Trophoblast cell (in vitro differentiated cells and primary cell): ENCODE measurements around the gene UVRAG.

Experiments
- DNase-seq, 2 donors: peaks; one replicate each; pipeline ENCODE4 v3.0.0-alpha.2; 2016
- H2AFZ ChIP-seq: 2 replicates; pipeline ENCODE4 v1.6.1; 2013; ENCODE audit warnings: low read length, moderate library complexity, mild to moderate bottlenecking; ENCODE audit not compliant: insufficient read depth, poor library complexity
- H2AK5ac ChIP-seq: 2 replicates; pipeline ENCODE4 v1.6.1; 2013; ENCODE audit warnings: mild to moderate bottlenecking, low read length
- H2BK120ac ChIP-seq: 2 replicates; pipeline ENCODE4 v1.6.1; 2013; ENCODE audit warnings: low read length, mild to moderate bottlenecking, moderate library complexity; ENCODE audit not compliant: insufficient read depth, poor library complexity
- H2BK12ac ChIP-seq: 2 replicates; pipeline ENCODE4 v1.6.1; 2013; ENCODE audit warnings: mild to moderate bottlenecking, low read length, moderate library complexity
- H2BK5ac ChIP-seq: 2 replicates; pipeline ENCODE4 v1.6.1; 2013; ENCODE audit warnings: low read length, low read depth, moderate library complexity, mild to moderate bottlenecking; ENCODE audit not compliant: poor library complexity
- H3K14ac ChIP-seq: 2 replicates; pipeline ENCODE4 v1.6.1; 2013; ENCODE audit warnings: mild to moderate bottlenecking, low read length
- H3K18ac ChIP-seq: 2 replicates; pipeline ENCODE4 v1.6.1; 2013; ENCODE audit warnings: mild to moderate bottlenecking, low read length
- H3K23ac ChIP-seq: 2 replicates; pipeline ENCODE4 v1.6.1; 2013; ENCODE audit warnings: low read length
- H3K27ac ChIP-seq: 2 replicates; pipeline ENCODE4 v1.5.1; 2013; ENCODE audit warnings: low read depth, mild to moderate bottlenecking, inconsistent platforms, low read length, moderate library complexity
- H3K27me3 ChIP-seq: 2 replicates; pipeline ENCODE4 v1.6.1; 2013; ENCODE audit warnings: inconsistent platforms, mild to moderate bottlenecking, low read length, moderate library complexity; ENCODE audit not compliant: insufficient read depth
- H3K36me3 ChIP-seq, 2 experiments: 1 replicate in 1 of 2; 2 replicates in 1 of 2; pipeline ENCODE4 v1.6.1; 2013; ENCODE audit warnings: low read length in 2 of 2, mild to moderate bottlenecking in 2 of 2, moderate library complexity in 1 of 2; ENCODE audit not compliant: insufficient read depth in 2 of 2, control insufficient read depth in 1 of 2
- H3K4ac ChIP-seq: 2 replicates; pipeline ENCODE4 v1.6.1; 2013; ENCODE audit warnings: low read depth, mild to moderate bottlenecking, low read length, moderate library complexity
- H3K4me1 ChIP-seq, 2 experiments: 1 replicate in 1 of 2; 2 replicates in 1 of 2; pipeline ENCODE4 v1.6.1; 2013; ENCODE audit warnings: low read length in 2 of 2, mild to moderate bottlenecking in 2 of 2, moderate library complexity in 1 of 2; ENCODE audit not compliant: insufficient read depth in 2 of 2, control insufficient read depth in 1 of 2
- H3K4me2 ChIP-seq: 2 replicates; pipeline ENCODE4 v1.6.1; 2013; ENCODE audit warnings: inconsistent platforms, mild to moderate bottlenecking, low read length, moderate library complexity
- H3K4me3 ChIP-seq: 2 replicates; pipeline ENCODE4 v1.5.1; 2013; ENCODE audit warnings: mild to moderate bottlenecking, low read depth, low read length, inconsistent platforms
- H3K79me1 ChIP-seq: one replicate; pipeline ENCODE4 v1.6.1; 2013; ENCODE audit warnings: low read length
- H3K79me2 ChIP-seq: 2 replicates; pipeline ENCODE4 v1.6.1; 2013; ENCODE audit warnings: low read length, mild to moderate bottlenecking; ENCODE audit not compliant: control insufficient read depth, insufficient read depth, poor library complexity
- H3K9ac ChIP-seq: 2 replicates; pipeline ENCODE4 v1.6.1; 2013; ENCODE audit warnings: mild to moderate bottlenecking, low read length
- H3K9me3 ChIP-seq: 2 replicates; pipeline ENCODE4 v1.6.1; 2013; ENCODE audit warnings: low read depth, mild to moderate bottlenecking, control low read depth, inconsistent platforms, low read length; ENCODE audit not compliant: insufficient read depth
- H4K12ac ChIP-seq: 2 replicates; pipeline ENCODE4 v1.6.1; 2013; ENCODE audit warnings: low read depth, mild to moderate bottlenecking, low read length, moderate library complexity
- H4K8ac ChIP-seq: 2 replicates; pipeline ENCODE4 v1.6.1; 2013; ENCODE audit warnings: low read depth, mild to moderate bottlenecking, low read length, moderate library complexity
- H4K91ac ChIP-seq: one replicate; pipeline ENCODE4 v1.6.1; 2013; ENCODE audit warnings: low read depth, mild to moderate bottlenecking, low read length, moderate library complexity
- WGBS: extraction: QIAGEN DNeasy Blood & Tissue Kit; methylation state at CpG from one replicate; pipeline ENCODE4 v1.1.7; 2013; ENCODE audit warnings: missing lambda C conversion rate; ENCODE audit not compliant: insufficient read length, insufficient coverage; ENCODE audit errors: extremely low coverage; 5-methylcytosine and 5-hydroxymethylcytosine counted together

The UVRAG gene

DNA sequence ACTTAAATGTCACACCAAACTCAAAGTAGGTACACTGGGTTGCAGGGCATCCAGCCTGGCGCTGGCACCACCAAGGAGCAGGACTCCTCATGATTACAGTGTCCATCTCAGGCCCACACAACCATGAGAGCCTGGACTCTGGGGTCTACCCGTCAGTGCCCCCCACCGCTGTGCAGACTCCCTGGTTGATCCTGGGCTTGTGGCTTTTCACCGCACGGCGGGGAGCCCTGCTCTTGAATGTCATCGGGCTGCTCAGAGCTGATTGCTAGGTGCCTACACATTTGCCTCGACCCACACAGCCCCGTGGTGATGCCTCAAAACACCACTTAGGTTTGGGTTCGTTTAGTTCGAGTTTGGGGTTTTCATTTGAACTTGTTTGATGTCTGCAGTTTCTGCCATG, 328.3 kb downstream of the UVRAG start:
- Histone ChIP-seq H2BK120ac (no peak overlapping the region), H2AK5ac (no peak overlapping the region), H3K79me2 (no peaks in the 10 kb centered on the region), H3K14ac (no peak overlapping the region), H3K4me3 (no peak overlapping the region), H3K18ac (no peak overlapping the region), H2AFZ (no peak overlapping the region), H4K91ac (no peak overlapping the region), H3K23ac (no peak overlapping the region), H4K12ac (no peak overlapping the region), H3K9me3 (peaks cover 1% of the 10 kb centered on the region), H3K9ac (no peak overlapping the region), H2BK12ac (no peak overlapping the region), H3K79me1 (no peaks in the 10 kb centered on the region), H3K4ac (no peak overlapping the region), H3K36me3 (peaks cover 8 to 11% of the 10 kb centered on the region in 2 experiments), H3K27ac (no peak overlapping the region), H2BK5ac (no peak overlapping the region), H3K4me2 (no peak overlapping the region), H3K27me3 (no peaks in the 10 kb centered on the region), H3K4me1 (peaks cover under 1 to 1% of the 10 kb centered on the region in 2 experiments), H4K8ac (no peak overlapping the region)
- no peak for DNase-seq
- no CpG with 5 or more reads among the region's 11 CpGs for WGBS

DNA sequence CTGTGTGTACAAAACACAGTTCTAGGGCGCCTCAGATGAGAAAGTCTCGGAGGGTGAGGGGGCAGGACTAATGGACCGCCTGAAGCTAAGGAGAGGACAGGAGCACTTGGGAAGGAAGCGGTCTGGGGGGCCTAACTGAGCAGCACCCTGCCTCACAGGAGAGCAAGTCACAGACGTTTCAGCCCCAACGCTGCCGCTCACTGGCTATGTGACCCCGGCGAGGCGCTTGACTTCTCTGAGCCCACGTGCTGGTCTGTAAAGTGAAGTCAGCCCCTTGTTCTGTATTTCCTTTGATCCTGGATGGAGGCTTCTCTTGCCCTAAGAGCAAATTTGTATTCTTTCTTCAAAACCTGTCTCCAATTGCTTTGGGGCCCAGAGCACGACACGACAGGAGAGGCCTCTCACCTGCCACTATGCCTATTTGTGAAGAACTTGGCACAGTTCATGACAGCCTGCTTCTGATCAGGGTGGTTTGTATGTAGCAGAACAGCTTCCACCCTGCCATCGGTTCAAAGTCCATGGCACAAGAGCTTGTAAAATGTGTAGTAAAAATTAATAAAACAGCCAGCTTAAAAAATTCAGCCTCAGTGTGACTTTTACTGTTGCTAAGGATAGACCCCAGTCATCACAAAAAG, 332.2 kb downstream of the UVRAG start:
- H3K36me3 ChIP-seq = peaks cover 0 to 4% of the 10 kb centered on the region in 2 experiments
- H3K27ac ChIP-seq = no peak overlapping the region
- no peak overlapping the region for H3K4ac ChIP-seq
- H3K4me2 ChIP-seq = no peak overlapping the region
- no peak overlapping the region for H3K9ac ChIP-seq
- no peak overlapping the region for H3K4me3 ChIP-seq
- no peak overlapping the region for H2BK120ac ChIP-seq
- H2AFZ ChIP-seq = no peak overlapping the region
- no peak overlapping the region for H3K18ac ChIP-seq
- WGBS = no CpG with 5 or more reads among the region's 14 CpGs
- H3K9me3 ChIP-seq = peaks cover 4% of the 10 kb centered on the region
- H2AK5ac ChIP-seq = no peak overlapping the region
- no peak overlapping the region for H4K8ac ChIP-seq
- peaks cover 5 to 6% of the 10 kb centered on the region in 2 experiments for H3K4me1 ChIP-seq
- H3K79me1 ChIP-seq = no peaks in the 10 kb centered on the region
- H3K14ac ChIP-seq = no peak overlapping the region
- no peak overlapping the region for H4K12ac ChIP-seq
- H3K27me3 ChIP-seq = no peaks in the 10 kb centered on the region
- H3K23ac ChIP-seq = no peak overlapping the region
- no peak overlapping the region for H2BK12ac ChIP-seq
- no peak overlapping the region for H2BK5ac ChIP-seq
- no peak for DNase-seq
- H4K91ac ChIP-seq = no peak overlapping the region
- no peaks in the 10 kb centered on the region for H3K79me2 ChIP-seq

- Histone ChIP-seq H3K79me2 (peaks cover 3% of the 10 kb centered on the region), H3K79me1 (peaks cover 4% of the 10 kb centered on the region), H3K4me2 (no peak overlapping the region), H3K23ac (no peak overlapping the region), H3K9ac (no peak overlapping the region), H3K4ac (no peak overlapping the region), H2AFZ (no peak overlapping the region), H2BK5ac (no peak overlapping the region), H3K18ac (no peak overlapping the region), H4K12ac (no peak overlapping the region), H4K8ac (no peak overlapping the region), H3K4me3 (no peak overlapping the region), H2BK120ac (no peak overlapping the region), H3K27ac (no peak overlapping the region), H3K9me3 (peaks cover 4% of the 10 kb centered on the region), H3K36me3 (peaks cover 0 to 2% of the 10 kb centered on the region in 2 experiments), H4K91ac (no peak overlapping the region), H3K27me3 (no peaks in the 10 kb centered on the region), H2AK5ac (no peak overlapping the region), H2BK12ac (no peak overlapping the region), H3K14ac (no peak overlapping the region), H3K4me1 (peaks cover 11 to 16% of the 10 kb centered on the region in 2 experiments)
- no peak for DNase-seq
- WGBS = no CpG with 5 or more reads among the region's 6 CpGs
Measured at GRCh38 chr11:76148231-76148630, 333.2 kb downstream of the UVRAG start.

- Histone ChIP-seq H3K79me2 (peaks cover 3% of the 10 kb centered on the region), H2BK5ac (no peak overlapping the region), H4K8ac (no peak overlapping the region), H2BK120ac (no peak overlapping the region), H3K4me3 (no peak overlapping the region), H3K36me3 (no peaks in the 10 kb centered on the region), H3K4me1 (peaks cover 14 to 20% of the 10 kb centered on the region in 2 experiments), H2BK12ac (no peak overlapping the region), H3K9ac (no peak overlapping the region), H3K14ac (no peak overlapping the region), H2AK5ac (no peak overlapping the region), H3K23ac (no peak overlapping the region), H3K79me1 (peaks cover 6% of the 10 kb centered on the region), H3K9me3 (peaks cover 4% of the 10 kb centered on the region), H3K27ac (no peak overlapping the region), H4K91ac (no peak overlapping the region), H2AFZ (no peak overlapping the region), H3K18ac (no peak overlapping the region), H3K27me3 (no peaks in the 10 kb centered on the region), H4K12ac (no peak overlapping the region), H3K4me2 (no peak overlapping the region), H3K4ac (no peak overlapping the region)
- no peak for DNase-seq
- WGBS = no CpG with 5 or more reads among the region's 17 CpGs
Measured at GRCh38 chr11:76148941-76149613, 334.1 kb downstream of the UVRAG start.
